GM19438 (cell line): ENCODE data around the gene KMT2D.

ENCODE experiments used
- ATAC-seq: cut with Tn5 transposase; IDR thresholded peaks from one replicate; pipeline ENCODE4 v1.9.1; 2021; ENCODE audit warnings: low read depth; ENCODE audit not compliant: unreplicated experiment

KMT2D gene

GRCh38 chr12:49037111-49037946 lies 23.3 kb downstream of the KMT2D start:
- ATAC-seq, result no peak

DNA sequence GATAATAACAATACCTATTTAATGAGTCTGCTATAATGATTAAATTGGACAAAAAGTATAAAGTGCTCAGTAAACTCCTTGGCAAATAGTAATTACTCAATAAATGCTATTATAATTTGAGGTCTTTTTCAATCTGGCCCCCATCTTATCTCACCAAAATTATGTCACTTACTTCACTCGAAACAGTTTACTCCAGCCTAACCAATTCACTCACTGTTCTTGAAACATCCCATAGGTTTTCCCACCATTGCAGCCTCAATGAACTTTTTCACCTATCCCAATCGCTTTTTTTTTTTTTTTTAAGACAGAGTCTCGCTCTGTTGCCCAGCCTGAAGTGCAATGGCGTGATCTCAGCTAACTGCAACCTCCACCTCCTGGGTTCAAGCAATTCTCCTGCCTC lies 24.6 kb downstream of the KMT2D start:
- ATAC-seq, result no peak

DNA sequence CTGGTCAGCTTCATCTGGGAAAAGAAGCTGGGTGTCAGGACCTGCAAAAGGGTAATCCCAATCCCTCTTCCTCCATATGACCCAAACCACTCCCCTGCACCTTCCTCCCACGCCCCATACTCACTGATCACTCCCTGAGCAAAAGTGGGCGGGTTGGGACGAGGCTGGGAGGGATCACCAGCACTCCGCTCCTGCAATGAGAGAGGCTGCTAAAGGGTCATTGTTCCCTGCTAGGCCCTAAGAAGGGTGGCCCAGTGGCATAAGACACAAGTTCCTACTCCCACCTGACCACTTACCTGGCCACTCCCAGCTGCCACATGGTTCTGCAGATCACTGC lies 26.3 kb downstream of the KMT2D start:
- ATAC-seq, result no peak

DNA sequence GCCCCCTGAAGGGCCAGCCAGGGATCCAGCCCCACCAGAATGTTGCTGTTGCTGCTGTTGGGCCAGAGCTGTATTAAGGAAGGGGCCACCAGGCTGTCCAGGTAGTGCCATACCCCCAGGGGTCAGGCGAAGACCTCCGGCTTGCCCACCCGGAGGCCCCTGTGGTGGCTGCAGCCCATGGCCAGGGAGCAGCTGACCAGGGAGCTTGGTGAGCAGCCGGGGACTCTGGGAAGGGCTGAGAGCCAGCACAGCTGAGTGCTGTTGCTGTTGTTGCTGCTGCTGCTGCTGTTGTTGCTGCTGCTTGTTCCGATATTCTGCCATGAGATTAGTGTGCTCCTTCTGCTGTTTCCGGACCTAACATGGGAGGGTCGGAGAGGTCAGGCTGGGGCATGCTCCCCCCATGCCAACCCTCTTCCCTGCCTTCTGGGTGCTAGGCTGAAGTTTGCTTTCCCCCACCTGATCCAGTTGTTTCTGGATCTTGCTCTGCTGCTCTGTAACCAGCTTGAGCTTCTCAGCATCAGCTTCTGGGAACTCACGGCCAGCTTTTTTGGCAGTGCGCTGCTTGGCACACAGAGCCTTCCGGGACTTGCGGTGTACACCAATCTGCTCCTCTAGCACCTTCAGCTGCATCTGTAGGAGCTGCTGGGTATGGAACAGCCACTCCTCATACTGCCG lies 26.8 kb downstream of the KMT2D start:
- ATAC-seq, result no peak

GRCh38 chr12:49032679-49033447 lies 27.7 kb downstream of the KMT2D start:
- ATAC-seq, result no peak

- no peak for ATAC-seq
Measured at GRCh38 chr12:49032276-49032675, 28.3 kb downstream of the KMT2D start.

DNA sequence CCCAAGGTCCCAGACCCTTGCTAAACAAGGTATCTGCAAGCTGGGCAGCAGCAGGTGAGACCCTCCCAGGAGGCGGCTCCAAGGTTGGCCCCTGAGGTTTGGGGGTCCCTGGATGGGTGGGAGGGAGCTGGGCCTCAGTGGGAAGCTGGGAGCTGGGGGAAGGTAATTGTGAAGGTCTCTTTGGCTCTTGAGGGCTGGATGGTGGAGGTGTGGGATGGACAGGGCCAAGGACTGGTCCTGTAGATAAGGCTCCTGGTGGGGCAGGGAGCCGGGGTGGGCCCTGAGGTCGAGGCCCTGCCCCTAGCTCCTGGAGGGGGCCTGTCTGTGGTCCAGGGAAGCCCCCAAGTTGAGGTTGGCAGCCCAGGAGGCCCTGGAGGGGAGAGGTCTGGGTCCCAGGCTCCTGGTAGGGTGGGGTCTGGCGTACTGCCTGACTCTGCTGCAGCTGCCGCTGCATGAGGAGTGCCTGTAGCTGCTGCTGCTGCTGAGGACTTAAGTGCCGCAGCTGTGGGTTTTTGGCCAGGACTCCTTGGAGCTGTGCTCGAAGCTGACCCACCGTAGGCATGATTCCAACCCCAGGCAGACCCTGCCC lies 28.9 kb downstream of the KMT2D start:
- ATAC-seq, result no peak

DNA sequence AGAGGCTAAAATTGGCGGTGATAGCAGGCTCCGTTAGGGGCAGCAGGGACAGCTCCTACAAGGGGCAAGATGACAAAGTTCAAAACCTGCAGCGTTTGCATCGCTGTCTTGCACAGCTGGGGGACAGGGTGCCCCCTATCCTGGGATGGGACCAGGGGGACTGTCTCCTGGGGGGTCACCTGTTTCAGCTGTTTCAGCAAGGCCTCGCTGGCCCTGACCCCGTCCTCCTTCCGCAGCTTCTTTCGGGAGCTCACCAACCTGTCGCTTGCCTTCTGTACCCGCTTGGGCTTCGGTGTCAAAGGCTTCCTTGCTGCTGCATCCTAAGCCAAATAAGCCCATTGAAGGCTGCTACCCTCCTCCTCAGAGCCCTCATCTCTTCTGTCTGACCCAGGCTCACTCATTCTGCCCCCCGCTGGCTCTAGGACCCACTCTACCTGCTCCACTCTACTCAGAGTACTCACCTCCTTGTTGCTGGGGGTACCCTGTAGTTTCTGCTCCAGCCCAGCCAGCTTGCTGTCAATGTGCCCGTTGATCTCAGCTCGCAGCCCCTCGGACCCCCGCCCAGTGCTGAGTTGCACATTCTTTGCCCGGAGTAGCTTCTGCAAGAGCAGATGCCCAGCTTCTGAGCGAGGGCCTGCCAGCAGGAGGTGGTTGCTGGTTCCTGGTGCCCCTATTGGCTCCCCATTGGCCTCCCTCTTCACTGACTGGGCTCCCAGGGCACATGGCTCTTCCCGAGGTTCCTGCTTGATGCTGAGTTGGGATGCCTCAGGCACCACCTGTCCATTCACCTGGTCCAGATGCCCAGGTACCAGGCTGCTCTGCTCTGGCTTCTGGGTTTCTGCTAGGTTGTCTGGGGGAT lies 29.7 kb downstream of the KMT2D start:
- no peak for ATAC-seq

DNA sequence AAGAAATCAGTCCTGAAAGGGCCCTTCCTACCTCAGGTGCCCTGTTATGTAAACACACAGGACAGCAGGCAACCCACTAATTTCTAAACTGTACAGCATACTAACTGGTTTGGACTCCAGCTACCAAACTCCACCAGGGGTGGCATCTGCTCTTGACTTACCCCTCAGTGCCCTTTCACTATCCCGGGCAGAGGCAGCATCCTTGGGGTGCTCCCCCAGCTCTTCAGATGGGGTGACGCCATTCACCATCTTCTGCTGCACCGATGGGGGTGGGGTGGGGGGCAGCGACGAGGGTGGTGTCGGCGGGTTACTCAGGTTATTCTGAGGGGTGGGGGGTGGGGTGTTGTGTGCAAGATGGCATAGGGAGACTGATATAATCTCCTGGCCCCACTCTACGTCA lies 30.5 kb downstream of the KMT2D start:
- ATAC-seq, result no peak

- ATAC-seq, result no peak
Measured at GRCh38 chr12:49028666-49029275, 31.8 kb downstream of the KMT2D start.

- no peak for ATAC-seq
Measured at GRCh38 chr12:49027846-49028555, 32.6 kb downstream of the KMT2D start.

GRCh38 chr12:49026678-49027480 lies 33.7 kb downstream of the KMT2D start:
- ATAC-seq, result no peak

DNA sequence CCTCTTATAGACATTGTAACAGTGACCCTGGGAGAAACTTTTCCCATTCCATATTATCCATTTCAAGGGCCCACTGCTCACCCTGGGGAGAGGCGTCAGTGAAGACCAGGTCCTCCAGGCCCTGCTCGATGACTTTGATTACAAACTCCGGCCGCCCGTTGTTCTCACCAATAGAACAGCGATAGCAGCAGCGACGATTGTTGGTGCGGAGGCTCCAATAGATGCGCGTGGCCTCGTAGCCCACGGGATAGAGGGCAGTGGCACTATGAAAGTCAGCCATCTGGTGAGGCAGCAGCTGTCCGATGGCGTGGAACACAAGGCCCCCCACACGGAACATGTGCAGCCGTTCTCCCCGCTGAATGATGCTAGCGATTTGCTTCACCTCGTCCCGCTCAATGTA lies 34.5 kb downstream of the KMT2D start:
- ATAC-seq, result no peak

DNA sequence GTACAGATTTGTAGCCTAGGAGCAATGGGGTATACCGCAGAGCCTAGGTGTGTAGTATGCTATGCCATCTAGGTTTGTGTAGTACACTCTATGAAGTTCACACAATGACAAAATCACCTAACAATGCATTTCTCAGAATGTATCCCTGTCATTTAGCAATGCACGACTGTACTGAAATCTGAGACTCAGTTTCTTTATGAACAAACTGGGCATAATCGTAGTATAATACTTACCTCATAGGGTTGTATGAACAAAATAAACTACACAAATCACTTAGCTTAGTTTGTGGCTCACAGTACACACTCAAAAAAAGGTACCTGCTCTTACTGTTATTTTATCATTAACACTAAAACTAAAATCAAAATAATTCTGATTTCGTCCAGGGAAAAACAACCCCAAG lies 35.1 kb downstream of the KMT2D start:
- ATAC-seq, result no peak

DNA sequence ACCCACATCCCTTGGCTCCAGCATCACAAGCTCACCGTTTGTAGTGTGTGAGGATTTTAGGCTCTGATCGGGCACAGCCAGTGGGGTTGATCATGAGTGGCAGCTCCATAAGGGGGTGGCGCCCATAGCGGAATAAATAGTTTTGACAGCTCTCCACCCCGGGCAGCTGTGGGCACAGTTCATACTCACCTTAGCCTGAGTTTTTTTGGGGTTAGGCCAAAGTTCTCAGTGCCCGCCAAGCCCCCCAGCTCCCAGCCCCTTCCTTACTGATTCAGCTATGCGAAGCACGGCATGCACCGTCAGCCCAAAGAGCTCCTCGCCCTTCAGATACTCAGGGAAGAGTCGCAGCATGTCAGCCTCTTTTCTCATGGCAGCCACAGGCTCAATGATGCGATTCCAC lies 36.1 kb downstream of the KMT2D start:
- no peak for ATAC-seq

DNA sequence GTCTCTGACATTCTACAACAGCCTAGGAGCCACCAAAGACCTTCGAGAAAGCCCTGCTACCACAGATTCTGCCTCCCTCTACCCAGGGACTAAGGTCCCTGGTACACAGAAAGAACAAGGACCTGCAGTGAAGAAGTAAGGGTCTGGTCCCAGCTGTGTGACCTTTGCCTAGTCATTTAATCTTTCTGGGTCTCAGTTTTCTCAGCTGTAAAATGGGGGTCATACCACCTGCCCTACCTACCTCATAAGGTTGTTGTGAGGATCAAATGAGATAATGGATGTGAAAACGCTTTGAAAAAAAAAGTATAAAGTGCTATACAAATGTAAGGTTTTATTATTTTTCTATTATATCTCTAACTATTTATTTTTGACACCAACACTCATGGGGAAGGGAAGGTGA lies 36.8 kb downstream of the KMT2D start:
- no peak for ATAC-seq

DNA sequence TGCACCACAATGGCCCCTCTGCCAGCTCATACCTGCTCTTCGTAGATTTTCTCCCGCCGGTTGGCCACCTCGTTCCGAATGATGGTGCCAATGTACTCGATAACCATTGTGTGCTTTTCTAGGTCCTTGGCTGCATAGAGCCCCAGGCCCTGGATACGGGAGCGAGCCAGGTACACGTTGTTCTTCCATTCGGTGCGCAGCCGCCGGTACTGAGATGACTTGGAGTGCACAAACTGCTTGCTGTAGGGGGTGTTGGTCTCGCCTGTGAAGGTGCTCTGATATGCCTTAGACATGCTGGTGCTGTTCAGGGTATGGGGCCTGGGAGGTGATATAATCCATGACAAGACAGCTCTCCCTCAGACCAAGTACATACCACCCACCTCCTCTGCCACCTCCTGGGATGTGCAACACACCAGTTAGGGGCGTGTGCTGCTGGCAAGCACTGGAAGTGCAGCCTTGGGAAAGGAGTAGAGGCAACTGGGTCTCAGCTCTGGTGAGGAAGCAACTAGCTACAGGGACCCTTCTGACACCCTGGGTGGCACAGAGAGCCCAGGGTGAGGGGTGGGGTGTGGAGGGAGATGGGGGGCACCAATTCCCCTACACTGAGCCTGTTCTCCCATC lies 37.9 kb downstream of the KMT2D start:
- no peak for ATAC-seq

GRCh38 chr12:49021292-49021915 lies 39.2 kb downstream of the KMT2D start:
- ATAC-seq, result no peak
